PC-3 (cell line): ENCODE results near the gene TPO.

Experiments
- CTCF ChIP-seq: fragments of 300-600 bp; sonication (generic); conservative IDR thresholded peaks from 2 replicates; pipeline ENCODE4 v1.5.1; 2017; ENCODE audit warnings: antibody characterized with exemption, low read depth, mild to moderate bottlenecking, low read length
- EZH2 ChIP-seq: fragments of 300-600 bp; sonication (generic); IDR thresholded peaks from one replicate; pipeline ENCODE4 v1.6.1; 2017; ENCODE audit warnings: antibody characterized with exemption, mild to moderate bottlenecking, low read length; ENCODE audit not compliant: unreplicated experiment

- TF ChIP-seq CTCF (no peak), EZH2 (no peak)
These were observed 108.1 kb downstream of the TPO start for GRCh38 chr2:1521191-1521877.
